HepG2 (cell line): ENCODE data around the gene FHIT. TPM values are rescaled to one million over a fixed set of nuclear protein-coding genes. Genes with fewer than 3 reads are reported as not detected.

Source experiments
- ATAC-seq: fragments of 200-7000 bp; cut with Tn5 transposase; 3 replicates; pipeline ENCODE4 v1.9.1; 2020; ENCODE audit warnings: mild to moderate bottlenecking, moderate library complexity
- BruUV-seq: library from RNA; stranded (reverse); fragments of 400-500 nt; replicated peaks from 2 replicates; lab custom pipeline; 2021; lab: Mats Ljungman, UMichigan
- CTCF ChIA-PET: fragments of 300-600 bp; formaldehyde crosslinking; extraction: SDS; loops from one replicate; lab custom pipeline; 2021; ENCODE audit warnings: low total read pairs, inconsistent platforms, low intra/inter-chr PET ratio; lab: Yijun Ruan, JAX
- POLR2A ChIA-PET: fragments of 350-600 bp; sonication (Branson Sonifier 250); formaldehyde crosslinking; loops from one replicate; lab custom pipeline; 2020; ENCODE audit warnings: antibody characterized with exemption, inconsistent platforms; lab: Yijun Ruan, JAX
- DNase-seq: peaks from one replicate; pipeline ENCODE4 v3.0.0-alpha.2; 2015; ENCODE audit warnings: low spot score
- FAIRE-seq: peaks from 3 replicates; lab custom pipeline; 2011; peaks lifted over from hg19 to GRCh38; lab: Jason Lieb, UNC
- H2AFZ ChIP-seq: one replicate; pipeline ENCODE4 v1.6.1; 2011; ENCODE audit warnings: low read length, inconsistent platforms
- H3K27ac ChIP-seq: fragments of 300-600 bp; 3 replicates; pipeline ENCODE4 v1.8.0; 2011; ENCODE audit warnings: mixed run types, mild to moderate bottlenecking, mixed read lengths, low read length, inconsistent platforms; ENCODE audit not compliant: insufficient read depth; ENCODE audit errors: extremely low read length
- H3K27me3 ChIP-seq, 2 experiments: fragments of 200-600 bp in 1 of 2; 2 replicates in 1 of 2; 3 replicates in 1 of 2; pipeline versions ENCODE4 v1.6.0 to v1.8.0; 2011; ENCODE audit warnings: low read length in 2 of 2, mild to moderate bottlenecking in 2 of 2, moderate library complexity in 2 of 2, inconsistent platforms in 1 of 2; ENCODE audit not compliant: insufficient read depth in 2 of 2, control insufficient read depth in 1 of 2
- H3K36me3 ChIP-seq, 2 experiments: fragments of 200-600 bp in 1 of 2; replicated peaks in 1 of 2; 2 replicates in 1 of 2; 3 replicates in 1 of 2; pipeline versions ENCODE4 v1.5.1 to v1.8.0; 2011; ENCODE audit warnings: low read length in 2 of 2, inconsistent platforms in 1 of 2; ENCODE audit not compliant: insufficient read depth in 2 of 2, control insufficient read depth in 1 of 2
- H3K4me1 ChIP-seq: 2 replicates; pipeline ENCODE4 v1.5.1; 2012; ENCODE audit warnings: low read length, inconsistent platforms; ENCODE audit not compliant: insufficient read depth
- H3K4me2 ChIP-seq: 2 replicates; pipeline ENCODE4 v1.6.0; 2011; ENCODE audit warnings: low read depth, low read length, inconsistent platforms
- H3K4me3 ChIP-seq, 3 experiments: fragments of 200-600 bp in 1 of 3; sonication (generic), shearing (Covaris generic) in 1 of 3; replicated peaks in 1 of 3; 2 replicates each; pipeline ENCODE4 v1.5.1; 2011 to 2016; ENCODE audit warnings: low read length in 3 of 3, inconsistent platforms in 2 of 3, low read depth in 2 of 3, mild to moderate bottlenecking in 2 of 3, control low read depth in 1 of 3, mixed read lengths in 1 of 3; ENCODE audit not compliant: insufficient read depth in 1 of 3
- H3K79me2 ChIP-seq: one replicate; pipeline ENCODE4 v1.6.1; 2011; ENCODE audit warnings: low read length, inconsistent platforms; ENCODE audit not compliant: insufficient read depth
- H3K9ac ChIP-seq: 2 replicates; pipeline ENCODE4 v1.6.0; 2011; ENCODE audit warnings: mild to moderate bottlenecking, low read depth, low read length, inconsistent platforms; ENCODE audit not compliant: insufficient read depth
- H3K9me3 ChIP-seq: 2 replicates; pipeline ENCODE4 v1.5.1; 2012; ENCODE audit warnings: mild to moderate bottlenecking, low read length
- H4K20me1 ChIP-seq: 2 replicates; pipeline ENCODE4 v1.6.0; 2011; ENCODE audit warnings: inconsistent platforms, mild to moderate bottlenecking, low read length, moderate library complexity; ENCODE audit not compliant: insufficient read depth
- ATF2 ChIP-seq: sonication (generic); formaldehyde crosslinking; IDR thresholded peaks from 2 replicates; pipeline ENCODE4 v1.4.0; 2020; ENCODE audit warnings: missing genetic modification reagents
- CBX1 ChIP-seq: IDR thresholded peaks from one replicate; pipeline ENCODE4 v1.6.1; 2016; ENCODE audit warnings: antibody characterized with exemption, low read depth
- EEA1 ChIP-seq: sonication (generic); formaldehyde crosslinking; IDR thresholded peaks from 2 replicates; pipeline ENCODE4 v1.5.1; 2020; ENCODE audit warnings: mild to moderate bottlenecking, missing genetic modification reagents, borderline replicate concordance
- GMEB1 ChIP-seq: sonication (generic); formaldehyde crosslinking; IDR thresholded peaks from 2 replicates; pipeline ENCODE4 v1.5.1; 2020; ENCODE audit warnings: missing genetic modification reagents, mild to moderate bottlenecking, borderline replicate concordance
- HNF4A ChIP-seq: sonication (generic); formaldehyde crosslinking; IDR thresholded peaks from 2 replicates; pipeline ENCODE4 v1.4.0; 2020; ENCODE audit warnings: missing genetic modification reagents
- MIER3 ChIP-seq: IDR thresholded peaks from 2 replicates; pipeline ENCODE4 v1.6.1; 2016; ENCODE audit warnings: missing compliant biosample characterization, borderline replicate concordance
- PBX3 ChIP-seq: sonication (generic); formaldehyde crosslinking; IDR thresholded peaks from 2 replicates; pipeline ENCODE4 v1.8.1; 2023; ENCODE audit warnings: missing genetic modification reagents, inconsistent platforms, borderline replicate concordance
- SMARCC2 ChIP-seq: fragments of 450-650 bp; IDR thresholded peaks from 2 replicates; pipeline ENCODE4 v1.6.1; 2017; ENCODE audit warnings: antibody characterized with exemption, mild to moderate bottlenecking
- TMF1 ChIP-seq: sonication (generic); formaldehyde crosslinking; IDR thresholded peaks from 2 replicates; pipeline ENCODE4 v1.8.1; 2022; ENCODE audit warnings: low read depth, missing genetic modification reagents
- ZBTB26 ChIP-seq: IDR thresholded peaks from 2 replicates; pipeline ENCODE4 v1.6.1; 2016; ENCODE audit warnings: missing compliant biosample characterization, missing genetic modification reagents, borderline replicate concordance
- ZEB1 ChIP-seq: IDR thresholded peaks from 2 replicates; pipeline ENCODE4 v1.6.1; 2012; ENCODE audit warnings: mild to moderate bottlenecking, low read depth, inconsistent platforms; ENCODE audit not compliant: insufficient replicate concordance
- ZMAT3 ChIP-seq: sonication (generic); formaldehyde crosslinking; conservative IDR thresholded peaks from 2 replicates; pipeline ENCODE4 v1.7.0; 2021; ENCODE audit warnings: missing genetic modification reagents
- ZNF235 ChIP-seq: sonication (generic); formaldehyde crosslinking; IDR thresholded peaks from 2 replicates; pipeline ENCODE4 v1.8.1; 2023; ENCODE audit warnings: mild to moderate bottlenecking, missing genetic modification reagents, borderline replicate concordance
- ZNF264 ChIP-seq: sonication (generic); formaldehyde crosslinking; IDR thresholded peaks from 2 replicates; pipeline ENCODE4 v1.4.0; 2020; ENCODE audit warnings: missing genetic modification reagents
- ZSCAN22 ChIP-seq: sonication (generic); formaldehyde crosslinking; IDR thresholded peaks from 2 replicates; pipeline ENCODE4 v1.4.0; 2020; ENCODE audit warnings: mild to moderate bottlenecking, missing genetic modification reagents
- WGBS: methylation state at CpG from one replicate; pipeline ENCODE4 v1.1.6; 2017; ENCODE audit warnings: low lambda C conversion rate; 5-methylcytosine and 5-hydroxymethylcytosine counted together
- in situ Hi-C: cut with HindIII; loops from 2 replicates; pipeline ENCODE4 v1.10.0; 2017; ENCODE audit warnings: low pct_unique_long_range_greater_than_20kb; ENCODE audit not compliant: extremely low pct_ligation_motif_present
- intact Hi-C: fragments of 100-400 bp; cut with micrococcal nuclease; formaldehyde crosslinking; loops from one replicate; pipeline ENCODE4 v1.10.0; 2022; ENCODE audit not compliant: unreplicated experiment
- polyA plus RNA-seq, 8 experiments: library from polyadenylated mRNA; depleted of rRNA in 3 of 8; stranded (reverse) in 7 of 8; unstranded in 1 of 8; fragments of >200 nt; fragmentation: Illumina TruSeq in 4 of 8; extraction: Trizol in 4 of 8; gene quantifications; 2 replicates each; pipeline versions ENCODE4 v1.2.1 to v1.2.3, GENCODE V29; 2011 to 2016; ENCODE audit warnings: low read depth in 4 of 8, missing spikeins in 1 of 8, mixed read lengths in 1 of 8; ENCODE audit not compliant: insufficient read depth in 1 of 8
- total RNA-seq, 5 experiments: library from RNA; depleted of rRNA; stranded (reverse); fragments of >200 nt; fragmentation: Illumina TruSeq; extraction: Trizol; gene quantifications; 2 replicates each; pipeline ENCODE4 v1.2.3, GENCODE V29; 2016; ENCODE audit warnings: low read depth in 1 of 5

FHIT gene
- total and polyA plus RNA-seq, 2 of the 13 experiments (the other 11 are each of a cell fraction or from before 2014, with no cell fraction given), result 4.0 to 4.6 TPM

GRCh38 chr3:60033901-60034453, 1217.3 kb downstream of the FHIT start (continued):
- TF ChIP-seq ATF2, result no peak

GRCh38 chr3:60030982-60031381, 1220.3 kb downstream of the FHIT start:
- TF ChIP-seq TMF1 (CRISPR knock-in tag), result no peak
- TF ChIP-seq HNF4A (CRISPR knock-in tag), result no peak
- TF ChIP-seq ZEB1, result no peak
- no peak for TF ChIP-seq ZMAT3
- no peak for TF ChIP-seq EEA1 (CRISPR knock-in tag)
- no peak for TF ChIP-seq GMEB1 (CRISPR knock-in tag)
- no peak for TF ChIP-seq CBX1
- TF ChIP-seq ZBTB26 (CRISPR knock-in tag), result no peak
- TF ChIP-seq SMARCC2, result no peak
- TF ChIP-seq ZSCAN22 (CRISPR knock-in tag), result no peak
- TF ChIP-seq ZNF264 (CRISPR knock-in tag), result no peak
- no peak for TF ChIP-seq PBX3 (CRISPR knock-in tag)
- no peak for TF ChIP-seq ZNF235 (CRISPR knock-in tag)
- no peak for TF ChIP-seq MIER3 (CRISPR knock-in tag)
- no peaks in the 10 kb centered on the region for H3K36me3 ChIP-seq
- BruUV-seq, result no TSS peak
- WGBS, result 8% methylated on average over 1 of the region's 1 CpG
- ChIA-PET CTCF (no interaction called here), POLR2A (no interaction called here)
- FAIRE-seq (no peak), ATAC-seq (no peak), DNase-seq (no peak)
- no peak overlapping the region for H3K4me2 ChIP-seq
- no peaks in the 10 kb centered on the region for H3K27me3 ChIP-seq
- no peaks in the 10 kb centered on the region for H3K9me3 ChIP-seq
- no peak overlapping the region for H2AFZ ChIP-seq
- in situ Hi-C loops (no loop called here), intact Hi-C loops (no loop called here)
- no peak overlapping the region for H3K9ac ChIP-seq
- H3K79me2 ChIP-seq, result no peaks in the 10 kb centered on the region
- H3K27ac ChIP-seq, result no peak overlapping the region
- no peaks in the 10 kb centered on the region for H4K20me1 ChIP-seq
- no peaks in the 10 kb centered on the region for H3K4me1 ChIP-seq
- H3K4me3 ChIP-seq, result no peak overlapping the region
